Nephron (organoid): Measurements from ENCODE around the gene GDPD5.

Experiments
- H3K27ac Mint-ChIP-seq, 3 experiments: 2 replicates each; pipeline ENCODE4 v1.8.0; 2020; ENCODE audit warnings: mixed read lengths in 3 of 3, mild to moderate bottlenecking in 2 of 3, moderate library complexity in 1 of 3
- H3K27me3 Mint-ChIP-seq: 2 replicates; pipeline ENCODE4 v1.8.0; 2021; ENCODE audit warnings: low read depth, mild to moderate bottlenecking, moderate library complexity, mixed read lengths
- H3K36me3 Mint-ChIP-seq: 2 replicates; pipeline ENCODE4 v1.8.0; 2020; ENCODE audit warnings: low read depth, mixed read lengths
- H3K4me1 Mint-ChIP-seq: 2 replicates; pipeline ENCODE4 v1.8.0; 2020; ENCODE audit warnings: mixed read lengths
- H3K4me3 Mint-ChIP-seq, 3 experiments: 2 replicates each; pipeline ENCODE4 v1.8.0; 2020; ENCODE audit warnings: mild to moderate bottlenecking in 3 of 3, mixed read lengths in 3 of 3, moderate library complexity in 2 of 3
- H3K9me3 Mint-ChIP-seq: 2 replicates; pipeline ENCODE4 v1.8.0; 2020; ENCODE audit warnings: mixed read lengths
- TF ChIP-seq, protein P1 (sequence below), 3 experiments: fragments of 200-600 bp; sonication (generic); IDR thresholded peaks; one replicate each; pipeline ENCODE4 v1.5.0; 2021; ENCODE audit warnings: antibody characterized with exemption in 3 of 3; ENCODE audit not compliant: unreplicated experiment in 3 of 3

Gene GDPD5

DNA sequence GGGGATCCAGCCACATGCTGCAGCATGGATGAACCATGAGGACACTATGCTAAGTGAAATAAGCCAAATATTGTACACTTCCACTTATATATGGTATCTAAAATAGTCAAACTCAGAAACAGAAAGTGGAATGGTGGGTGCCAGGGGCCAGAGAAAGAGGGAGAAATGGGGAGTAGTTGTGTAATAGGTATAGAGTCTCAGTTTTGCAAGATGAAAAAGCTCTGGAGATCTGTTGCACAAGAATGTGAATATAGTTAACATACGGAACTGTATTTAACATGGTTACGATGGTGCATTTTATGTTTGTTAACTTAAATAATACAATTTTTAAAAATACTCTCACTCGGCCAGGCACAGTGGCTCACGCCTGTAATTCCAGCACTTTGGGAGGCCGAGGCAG, 21.2 kb downstream of the GDPD5 start:
- peaks cover 37% of the 10 kb centered on the region for H3K4me1 Mint-ChIP-seq
- TF ChIP-seq, protein P1, sequence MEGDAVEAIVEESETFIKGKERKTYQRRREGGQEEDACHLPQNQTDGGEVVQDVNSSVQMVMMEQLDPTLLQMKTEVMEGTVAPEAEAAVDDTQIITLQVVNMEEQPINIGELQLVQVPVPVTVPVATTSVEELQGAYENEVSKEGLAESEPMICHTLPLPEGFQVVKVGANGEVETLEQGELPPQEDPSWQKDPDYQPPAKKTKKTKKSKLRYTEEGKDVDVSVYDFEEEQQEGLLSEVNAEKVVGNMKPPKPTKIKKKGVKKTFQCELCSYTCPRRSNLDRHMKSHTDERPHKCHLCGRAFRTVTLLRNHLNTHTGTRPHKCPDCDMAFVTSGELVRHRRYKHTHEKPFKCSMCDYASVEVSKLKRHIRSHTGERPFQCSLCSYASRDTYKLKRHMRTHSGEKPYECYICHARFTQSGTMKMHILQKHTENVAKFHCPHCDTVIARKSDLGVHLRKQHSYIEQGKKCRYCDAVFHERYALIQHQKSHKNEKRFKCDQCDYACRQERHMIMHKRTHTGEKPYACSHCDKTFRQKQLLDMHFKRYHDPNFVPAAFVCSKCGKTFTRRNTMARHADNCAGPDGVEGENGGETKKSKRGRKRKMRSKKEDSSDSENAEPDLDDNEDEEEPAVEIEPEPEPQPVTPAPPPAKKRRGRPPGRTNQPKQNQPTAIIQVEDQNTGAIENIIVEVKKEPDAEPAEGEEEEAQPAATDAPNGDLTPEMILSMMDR (IDR thresholded peaks at IDR 0.05; ENCODE audit: unreplicated experiment in 3 of 3), result no peak
- no peak overlapping the region for H3K4me3 Mint-ChIP-seq

DNA sequence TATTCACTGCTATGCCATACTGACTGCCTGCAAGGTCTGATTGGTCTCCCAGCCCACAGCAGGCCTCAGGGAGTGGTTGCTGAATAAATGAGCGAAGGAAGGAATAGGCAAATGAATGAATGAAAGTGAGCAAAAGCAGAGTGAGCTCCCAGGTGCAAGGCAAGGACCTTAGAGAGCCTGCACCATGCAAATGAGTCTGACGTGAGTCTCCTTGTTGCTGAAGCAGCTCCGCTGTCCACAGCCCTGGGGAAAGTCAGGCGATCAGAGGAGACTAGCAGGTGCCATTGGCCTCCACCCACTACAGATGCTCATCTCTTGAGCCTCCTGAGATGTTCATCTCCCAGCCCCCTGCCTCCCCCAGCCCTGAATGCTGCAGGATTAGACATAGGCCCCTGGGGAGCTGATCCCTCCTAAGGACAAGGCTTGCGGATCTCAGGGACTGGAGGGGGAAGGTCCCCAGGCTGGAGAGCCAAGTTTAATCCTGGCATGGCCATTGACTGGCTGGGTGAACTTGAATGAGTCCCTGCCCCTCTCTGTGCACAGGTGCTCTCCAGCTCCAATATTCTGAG, 22.1 kb downstream of the GDPD5 start:
- TF ChIP-seq, protein P1 (IDR thresholded peaks at IDR 0.05; ENCODE audit: unreplicated experiment in 3 of 3), result no peak
- no peak overlapping the region for H3K4me3 Mint-ChIP-seq

More for the DNA sequence above, 21.2 kb downstream of the GDPD5 start:
- Mint-ChIP-seq H3K36me3 (no peaks in the 10 kb centered on the region), H3K27ac (no peak overlapping the region), H3K27me3 (peaks cover 12% of the 10 kb centered on the region), H3K9me3 (no peaks in the 10 kb centered on the region)

DNA sequence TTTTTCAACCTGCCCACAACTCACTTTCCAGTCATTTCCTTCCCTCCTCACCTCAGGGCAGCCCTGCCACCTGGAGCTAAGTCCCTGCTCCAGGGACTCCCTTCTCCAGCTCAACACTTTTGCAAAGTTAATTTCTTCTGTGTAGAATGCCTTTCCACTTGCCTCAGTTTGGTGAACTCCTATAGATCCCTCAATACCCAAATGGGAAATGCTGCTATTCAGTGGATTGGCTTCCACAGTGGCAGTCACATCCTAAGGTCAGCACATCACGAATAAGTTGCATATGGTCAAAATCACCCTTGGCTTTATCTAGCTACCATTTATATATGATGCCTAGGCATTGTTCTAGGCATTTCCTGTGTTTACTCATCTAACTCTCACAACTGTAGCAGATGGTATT, 23.6 kb downstream of the GDPD5 start:
- H3K4me1 Mint-ChIP-seq, result peaks cover 35% of the 10 kb centered on the region
- TF ChIP-seq, protein P1 (IDR thresholded peaks at IDR 0.05; ENCODE audit: unreplicated experiment in 3 of 3), result no peak
- H3K27me3 Mint-ChIP-seq, result peaks cover 8% of the 10 kb centered on the region
- no peaks in the 10 kb centered on the region for H3K36me3 Mint-ChIP-seq
- H3K4me3 Mint-ChIP-seq, result no peak overlapping the region
- no peaks in the 10 kb centered on the region for H3K9me3 Mint-ChIP-seq
- peak overlapping the region in 2 of 3 experiments; percentile 6 to 28 for H3K27ac Mint-ChIP-seq

More for the DNA sequence above, 22.1 kb downstream of the GDPD5 start:
- H3K36me3 Mint-ChIP-seq, result no peaks in the 10 kb centered on the region
- H3K27me3 Mint-ChIP-seq, result peaks cover 12% of the 10 kb centered on the region
- no peak overlapping the region for H3K27ac Mint-ChIP-seq
- H3K4me1 Mint-ChIP-seq, result peaks cover 45% of the 10 kb centered on the region
- no peaks in the 10 kb centered on the region for H3K9me3 Mint-ChIP-seq

DNA sequence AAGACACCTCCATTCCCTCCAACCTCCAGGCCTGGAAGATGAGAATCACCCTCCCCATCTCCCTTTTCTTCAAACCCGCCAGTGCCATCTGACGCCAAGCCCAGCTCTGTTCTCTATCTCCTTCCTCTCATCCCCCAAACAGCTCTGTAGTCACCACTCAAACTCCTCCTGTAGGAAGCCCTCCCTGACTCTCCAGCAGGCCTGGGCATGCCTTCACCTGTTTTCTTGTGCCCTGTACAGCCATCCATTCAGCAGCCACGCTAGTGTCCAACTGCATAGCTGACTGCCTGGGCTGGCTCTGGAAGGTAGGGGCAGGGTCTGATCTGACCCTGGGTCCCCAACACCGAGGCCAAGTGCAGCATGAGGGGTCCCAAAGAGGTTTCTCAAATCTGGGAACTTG, 25.0 kb downstream of the GDPD5 start:
- no peaks in the 10 kb centered on the region for H3K36me3 Mint-ChIP-seq
- no peak overlapping the region for H3K27ac Mint-ChIP-seq
- H3K9me3 Mint-ChIP-seq, result no peaks in the 10 kb centered on the region
- H3K27me3 Mint-ChIP-seq, result peaks cover 8% of the 10 kb centered on the region
- TF ChIP-seq, protein P1 (IDR thresholded peaks at IDR 0.05; ENCODE audit: unreplicated experiment in 3 of 3), result no peak
- H3K4me1 Mint-ChIP-seq, result peaks cover 30% of the 10 kb centered on the region
- no peak overlapping the region for H3K4me3 Mint-ChIP-seq

DNA sequence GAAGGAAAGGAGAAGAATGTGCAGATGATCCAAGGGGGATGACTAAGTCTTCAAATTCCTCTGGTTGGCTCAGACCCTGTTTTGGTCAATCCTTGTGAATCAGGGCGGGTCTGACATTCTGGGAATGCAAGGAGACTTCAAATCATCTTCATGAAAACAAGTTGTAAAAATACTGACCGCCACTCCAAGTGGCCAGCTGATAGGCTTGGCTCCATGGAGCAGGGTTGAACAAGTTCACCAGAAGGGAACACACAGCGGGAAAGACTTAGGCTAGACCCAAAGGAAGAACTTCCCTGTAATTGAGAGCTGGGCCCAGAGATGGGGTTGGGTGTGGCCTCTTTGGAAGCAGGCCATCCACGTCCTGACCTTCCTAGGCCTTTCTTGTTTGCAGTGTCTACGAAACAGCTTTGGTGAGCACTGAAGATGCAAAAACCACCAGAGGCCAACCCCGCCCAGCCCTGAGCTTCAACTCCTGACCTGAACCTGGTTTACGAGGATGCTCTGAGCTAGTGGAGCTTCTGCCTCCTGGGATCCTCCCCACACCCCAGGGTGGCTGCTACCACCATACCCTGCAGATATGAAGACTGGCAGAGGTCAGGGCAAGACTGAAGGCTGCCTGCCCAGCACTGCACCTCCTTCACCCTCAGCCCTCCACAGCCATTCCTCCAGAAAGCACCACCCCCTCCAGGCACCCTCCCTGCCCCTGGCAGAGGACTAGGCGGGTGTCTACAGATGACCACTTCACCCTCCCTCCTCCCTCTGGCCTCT, 26.1 kb downstream of the GDPD5 start:
- H3K4me3 Mint-ChIP-seq, result no peak overlapping the region
- peaks cover 30% of the 10 kb centered on the region for H3K4me1 Mint-ChIP-seq
- peak overlapping the region in 2 of 3 experiments; percentile 20 to 34 for H3K27ac Mint-ChIP-seq
- no peaks in the 10 kb centered on the region for H3K36me3 Mint-ChIP-seq
- H3K27me3 Mint-ChIP-seq, result peaks cover 8% of the 10 kb centered on the region
- TF ChIP-seq, protein P1 (IDR thresholded peaks at IDR 0.05; ENCODE audit: unreplicated experiment in 3 of 3), result no peak
- no peaks in the 10 kb centered on the region for H3K9me3 Mint-ChIP-seq
